Tibial nerve (tissue), 4 donors: Measurements from ENCODE around the gene CDH12. TPM values are rescaled to one million over a fixed set of nuclear protein-coding genes. Genes with fewer than 3 reads are reported as not detected.
"Not testable (repeated sequence)": the region's sequence is repeated elsewhere in the genome, so short reads cannot be mapped to it uniquely, and the experiment has no call there.

Source experiments
- DNase-seq, 2 donors: peaks; one replicate each; pipeline ENCODE4 v3.0.0-alpha.2; 2019; ENCODE audit warnings: low spot score in 2 of 2
- H3K27ac ChIP-seq, 4 donors: fragments of 200-600 bp; sonication (generic) in 3 of 4; one replicate each; pipeline ENCODE4 v1.5.1; 2017 to 2019; ENCODE audit warnings: mild to moderate bottlenecking in 1 of 4
- H3K27me3 ChIP-seq, 2 donors: fragments of 200-600 bp; sonication (generic) in 1 of 2; one replicate each; pipeline versions ENCODE4 v1.5.1 to v1.6.0; 2017 to 2019
- H3K36me3 ChIP-seq, 3 donors: fragments of 200-600 bp; sonication (generic); one replicate each; pipeline ENCODE4 v1.5.1; 2018 to 2019
- H3K4me1 ChIP-seq, 4 donors: fragments of 200-600 bp; sonication (generic) in 3 of 4; one replicate each; pipeline ENCODE4 v1.5.1; 2017 to 2019
- H3K4me3 ChIP-seq, 4 donors: fragments of 200-600 bp; sonication (generic) in 3 of 4; one replicate each; pipeline ENCODE4 v1.5.1; 2017 to 2019; ENCODE audit warnings: mild to moderate bottlenecking in 1 of 4, moderate library complexity in 1 of 4
- H3K9me3 ChIP-seq, 4 donors: fragments of 200-600 bp; sonication (generic) in 3 of 4; one replicate each; pipeline ENCODE4 v1.5.1; 2017 to 2019
- EP300 ChIP-seq, 2 donors: sonication (generic); formaldehyde crosslinking; IDR thresholded peaks; one replicate each; pipeline ENCODE4 v1.6.1; 2017; ENCODE audit warnings: antibody characterized with exemption in 2 of 2, mild to moderate bottlenecking in 1 of 2
- POLR2A ChIP-seq, 2 donors: fragments of 450-650 bp; IDR thresholded peaks; one replicate each; pipeline ENCODE4 v1.6.1; 2017; ENCODE audit warnings: antibody characterized with exemption in 2 of 2, mild to moderate bottlenecking in 2 of 2, moderate library complexity in 2 of 2
- WGBS, 2 donors: methylation state at CpG; one replicate each; pipeline ENCODE4 v1.1.5; 2018; 5-methylcytosine and 5-hydroxymethylcytosine counted together
- total RNA-seq, 4 donors: library from RNA; depleted of rRNA; stranded (reverse); fragments of >200 nt; gene quantifications; one replicate each; pipeline ENCODE4 v1.1.0, GENCODE V29; 2016
- TF ChIP-seq, protein P1 (sequence below), 5 experiments: fragments of 200-600 bp in 3 of 5; fragments of 450-650 bp in 2 of 5; sonication (generic) in 3 of 5; IDR thresholded peaks; one replicate each; pipeline ENCODE4 v1.5.1; 2016 to 2019; ENCODE audit warnings: antibody characterized with exemption in 5 of 5, mild to moderate bottlenecking in 3 of 5, moderate library complexity in 2 of 5

Gene CDH12
- total RNA-seq, 4 donors from 2014 or later = 0.30 TPM; not detected in 3

- H3K36me3 ChIP-seq = no peaks in the 10 kb centered on the region
- H3K9me3 ChIP-seq = no peaks in the 10 kb centered on the region
- H3K4me3 ChIP-seq = no peak overlapping the region
- TF ChIP-seq EP300 (IDR thresholded peaks at IDR 0.05) = no peak
- TF ChIP-seq, protein P1, sequence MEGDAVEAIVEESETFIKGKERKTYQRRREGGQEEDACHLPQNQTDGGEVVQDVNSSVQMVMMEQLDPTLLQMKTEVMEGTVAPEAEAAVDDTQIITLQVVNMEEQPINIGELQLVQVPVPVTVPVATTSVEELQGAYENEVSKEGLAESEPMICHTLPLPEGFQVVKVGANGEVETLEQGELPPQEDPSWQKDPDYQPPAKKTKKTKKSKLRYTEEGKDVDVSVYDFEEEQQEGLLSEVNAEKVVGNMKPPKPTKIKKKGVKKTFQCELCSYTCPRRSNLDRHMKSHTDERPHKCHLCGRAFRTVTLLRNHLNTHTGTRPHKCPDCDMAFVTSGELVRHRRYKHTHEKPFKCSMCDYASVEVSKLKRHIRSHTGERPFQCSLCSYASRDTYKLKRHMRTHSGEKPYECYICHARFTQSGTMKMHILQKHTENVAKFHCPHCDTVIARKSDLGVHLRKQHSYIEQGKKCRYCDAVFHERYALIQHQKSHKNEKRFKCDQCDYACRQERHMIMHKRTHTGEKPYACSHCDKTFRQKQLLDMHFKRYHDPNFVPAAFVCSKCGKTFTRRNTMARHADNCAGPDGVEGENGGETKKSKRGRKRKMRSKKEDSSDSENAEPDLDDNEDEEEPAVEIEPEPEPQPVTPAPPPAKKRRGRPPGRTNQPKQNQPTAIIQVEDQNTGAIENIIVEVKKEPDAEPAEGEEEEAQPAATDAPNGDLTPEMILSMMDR (IDR thresholded peaks at IDR 0.05) = no peak
- TF ChIP-seq POLR2A (IDR thresholded peaks at IDR 0.05) = no peak
- no peak for DNase-seq
- no peak overlapping the region for H3K27ac ChIP-seq
- no peaks in the 10 kb centered on the region for H3K27me3 ChIP-seq
- WGBS, 2 donors = 65 to 75% methylated on average over 2 of the region's 2 CpGs
- H3K4me1 ChIP-seq = no peaks in the 10 kb centered on the region
These were observed 802.2 kb downstream of the CDH12 start for GRCh38 chr5:22050931-22051330.

- Histone ChIP-seq H3K4me1 (no peaks in the 10 kb centered on the region), H3K9me3 (peaks cover 0 to 7% (median 0%) of the 10 kb centered on the region in 4 donors), H3K4me3 (no peak overlapping the region), H3K27ac (no peak overlapping the region), H3K36me3 (no peaks in the 10 kb centered on the region), H3K27me3 (no peaks in the 10 kb centered on the region)
- no peak for TF ChIP-seq EP300 (IDR thresholded peaks at IDR 0.05)
- TF ChIP-seq, protein P1 (IDR thresholded peaks at IDR 0.05) = no peak
- TF ChIP-seq POLR2A (IDR thresholded peaks at IDR 0.05) = no peak
- no peak for DNase-seq
These were observed 808.9 kb downstream of the CDH12 start for GRCh38 chr5:22044229-22044628.

DNA sequence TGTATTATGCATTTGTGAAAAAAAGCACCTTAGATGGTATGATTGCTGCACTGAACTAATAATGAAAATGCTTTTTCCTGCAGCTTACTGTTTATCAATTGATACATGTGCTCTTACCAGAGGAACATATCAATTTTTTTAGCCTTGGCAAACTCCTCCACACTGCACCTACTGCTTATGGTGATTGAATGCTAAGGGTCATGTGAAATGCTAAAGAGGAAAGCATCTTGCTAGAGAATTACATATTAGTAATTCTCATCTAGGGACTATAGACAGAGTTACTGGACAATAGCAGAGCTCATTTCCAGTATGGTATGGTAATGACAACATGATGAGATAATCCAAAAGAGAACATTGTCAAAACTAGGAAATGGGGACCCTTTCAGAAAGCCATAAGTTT, 817.1 kb downstream of the CDH12 start:
- H3K9me3 ChIP-seq = no peaks in the 10 kb centered on the region
- no peak for TF ChIP-seq POLR2A (IDR thresholded peaks at IDR 0.05)
- TF ChIP-seq EP300 (IDR thresholded peaks at IDR 0.05) = no peak
- TF ChIP-seq, protein P1 (IDR thresholded peaks at IDR 0.05) = no peak
- DNase-seq = no peak
- H3K4me3 ChIP-seq = no peak overlapping the region
- H3K4me1 ChIP-seq = no peaks in the 10 kb centered on the region
- no peaks in the 10 kb centered on the region for H3K27me3 ChIP-seq
- H3K27ac ChIP-seq = no peak overlapping the region
- H3K36me3 ChIP-seq = no peaks in the 10 kb centered on the region

DNA sequence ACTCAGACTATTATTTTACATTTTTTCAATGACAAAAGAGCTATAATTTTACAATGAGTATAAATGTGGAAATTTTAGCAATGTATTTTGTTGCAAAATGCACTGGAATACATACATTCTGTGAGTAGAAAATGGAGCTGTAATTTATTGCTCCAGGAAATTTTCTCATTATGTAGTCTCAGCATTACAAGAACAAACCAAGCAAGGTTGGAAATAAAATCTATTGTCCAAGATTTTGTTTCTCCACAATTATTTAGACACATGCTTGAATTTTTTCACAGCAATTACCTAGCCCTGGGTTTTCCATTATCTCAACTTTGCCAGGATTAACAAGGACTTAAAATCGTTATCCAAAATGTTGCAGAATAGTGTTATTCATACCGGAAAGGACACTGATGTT, 820.1 kb downstream of the CDH12 start:
- Histone ChIP-seq H3K4me3 (no peak overlapping the region), H3K4me1 (no peaks in the 10 kb centered on the region), H3K27me3 (no peaks in the 10 kb centered on the region), H3K9me3 (no peaks in the 10 kb centered on the region), H3K27ac (no peak overlapping the region), H3K36me3 (no peaks in the 10 kb centered on the region)
- WGBS, 2 donors = 67% methylated on average over 2 of the region's 2 CpGs
- TF ChIP-seq, protein P1 (IDR thresholded peaks at IDR 0.05) = no peak
- TF ChIP-seq EP300 (IDR thresholded peaks at IDR 0.05) (no peak), POLR2A (IDR thresholded peaks at IDR 0.05) (no peak)
- no peak for DNase-seq

DNA sequence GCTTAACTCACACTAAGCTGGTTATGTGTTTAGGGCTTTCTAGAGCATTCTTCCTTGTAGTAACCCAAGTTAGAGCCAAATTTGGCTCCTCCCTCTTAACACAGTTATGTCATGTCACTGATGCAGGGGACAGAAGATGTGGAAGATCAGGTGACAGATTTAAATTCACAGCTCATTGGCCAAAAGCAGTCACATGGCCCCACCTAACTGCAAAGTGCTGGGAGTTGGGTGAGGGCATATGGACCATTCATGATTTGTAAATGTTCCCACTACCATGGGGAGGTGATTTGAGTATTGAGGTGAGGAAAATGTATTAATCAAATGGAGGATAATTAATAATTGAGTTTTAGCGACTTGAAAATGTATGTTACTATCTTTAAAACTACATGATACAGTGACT, 829.4 kb downstream of the CDH12 start:
- 83 to 90% methylated on average over 1 of the region's 1 CpG for WGBS, 2 donors

DNA sequence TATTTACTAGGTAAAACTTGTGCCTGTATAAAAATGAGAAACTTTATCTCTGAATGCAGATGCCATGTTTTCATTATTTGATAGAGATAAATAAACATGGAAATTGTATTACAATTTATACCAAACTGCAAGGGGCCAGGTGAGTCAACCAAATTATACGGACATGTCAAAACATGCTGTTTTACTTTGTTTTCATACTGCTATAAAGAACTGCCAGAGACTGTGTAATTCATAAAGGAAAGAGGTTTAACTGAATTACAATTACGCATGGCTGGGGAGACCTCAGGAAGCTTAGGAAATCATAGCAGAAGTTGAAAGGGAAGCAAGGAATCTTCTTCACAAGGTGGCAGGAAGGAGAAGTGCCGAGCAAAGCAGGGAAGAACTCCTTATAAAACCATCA, 840.3 kb downstream of the CDH12 start:
- DNase-seq, H3K27ac ChIP-seq, H3K4me3 ChIP-seq, H3K9me3 ChIP-seq, H3K36me3 ChIP-seq, H3K27me3 ChIP-seq, H3K4me1 ChIP-seq: not testable (repeated sequence)
- WGBS, 2 donors = 69 to 76% methylated on average over 3 of the region's 3 CpGs

More for the DNA sequence above, 829.4 kb downstream of the CDH12 start:
- Histone ChIP-seq H3K27ac (no peak overlapping the region), H3K9me3 (no peaks in the 10 kb centered on the region), H3K4me1 (no peaks in the 10 kb centered on the region), H3K36me3 (no peaks in the 10 kb centered on the region), H3K4me3 (no peak overlapping the region), H3K27me3 (no peaks in the 10 kb centered on the region)
- DNase-seq = no peak
- TF ChIP-seq, protein P1 (IDR thresholded peaks at IDR 0.05) = no peak
- TF ChIP-seq EP300 (IDR thresholded peaks at IDR 0.05) (no peak), POLR2A (IDR thresholded peaks at IDR 0.05) (no peak)

GRCh38 chr5:22010808-22011207, 842.3 kb downstream of the CDH12 start:
- H3K27ac ChIP-seq = not testable (repeated sequence)

DNA sequence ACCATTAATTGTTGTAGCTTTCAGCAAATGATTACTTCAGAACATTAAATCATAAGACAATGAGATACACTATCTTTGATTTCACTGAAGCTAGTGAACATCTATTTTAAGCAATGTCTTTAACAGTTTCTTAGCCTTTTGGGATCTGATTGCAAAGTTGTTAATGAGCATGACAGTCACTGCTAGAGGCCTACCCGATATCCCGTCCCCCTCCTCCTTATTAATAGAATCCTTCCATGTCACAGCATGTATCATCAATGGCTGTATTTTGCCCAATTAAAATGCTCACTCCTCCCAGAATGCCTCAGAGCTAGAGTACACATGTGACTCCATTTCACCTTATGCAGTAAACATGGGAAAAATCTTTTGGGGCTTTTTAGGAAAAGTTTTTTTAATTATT, 852.0 kb downstream of the CDH12 start:
- not testable (repeated sequence) for H3K36me3 ChIP-seq, H3K27me3 ChIP-seq, H3K9me3 ChIP-seq, DNase-seq, H3K27ac ChIP-seq, H3K4me1 ChIP-seq, H3K4me3 ChIP-seq
- 77 to 79% methylated on average over 2 of the region's 2 CpGs for WGBS, 2 donors

More at GRCh38 chr5:22010808-22011207, 842.3 kb downstream of the CDH12 start:
- H3K9me3 ChIP-seq, H3K27me3 ChIP-seq, H3K4me1 ChIP-seq, H3K4me3 ChIP-seq, H3K36me3 ChIP-seq, DNase-seq: not testable (repeated sequence)
- WGBS, 2 donors = 66 to 68% methylated on average over 3 to 4 of the region's 4 CpGs

DNA sequence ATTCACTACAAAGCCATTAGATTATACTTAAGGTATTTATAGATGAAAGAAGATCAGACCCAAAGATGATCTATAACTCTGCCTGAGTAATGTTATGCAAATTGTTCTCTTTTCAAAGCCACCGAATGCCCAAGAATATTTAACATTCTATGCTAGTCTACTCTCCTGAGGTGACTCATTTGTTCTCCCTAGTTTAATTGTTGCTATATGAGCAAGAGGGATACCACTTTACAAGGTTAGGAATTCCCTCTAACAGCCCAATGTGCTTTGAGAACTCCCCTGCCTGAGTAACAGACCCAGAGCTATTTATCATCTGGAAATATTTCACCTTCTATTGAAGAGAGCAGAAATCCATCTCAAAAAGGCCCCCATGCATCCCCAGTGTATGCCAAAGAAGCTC, 867.3 kb downstream of the CDH12 start:
- H3K27me3 ChIP-seq, H3K4me3 ChIP-seq, H3K4me1 ChIP-seq, DNase-seq, H3K27ac ChIP-seq, H3K9me3 ChIP-seq, H3K36me3 ChIP-seq: not testable (repeated sequence)
- 50 to 65% methylated on average over 1 of the region's 1 CpG for WGBS, 2 donors
